ENCODE measurements around the gene TRMT2A. TPM values are rescaled to one million over a fixed set of nuclear protein-coding genes. Genes with fewer than 3 reads are reported as not detected.

TRMT2A gene
- total RNA-seq, 2 experiments from 2014 or later = 98.1 to 140 TPM

- peaks cover 4% of the 10 kb centered on the region for H3K9me3 Mint-ChIP-seq (ENCODE audit: low read depth)
- peaks cover 82% of the 10 kb centered on the region for H3K36me3 Mint-ChIP-seq
- H3K27me3 Mint-ChIP-seq = no peaks in the 10 kb centered on the region
- peak overlapping the region; percentile 88 for H3K27ac Mint-ChIP-seq
- CTCF ChIA-PET = no interaction called here
- DNase-seq = no peak
- H3K4me3 Mint-ChIP-seq = no peak overlapping the region
- peaks cover 78% of the 10 kb centered on the region for H3K4me1 Mint-ChIP-seq
- no peak for ATAC-seq
These were observed 24.6 kb downstream of the TRMT2A start for GRCh38 chr22:20092477-20092854.

- CTCF ChIA-PET = interaction anchor here (0.8 to 2.5 kb wide), 7 partner anchors 9 to 70 kb away, joined by 3 to 13 read pairs (median 4); no protein-coding TSS in a partner anchor
These were observed 25.1 kb downstream of the TRMT2A start for GRCh38 chr22:20091690-20092476.

GRCh38 chr22:20090730-20091240 lies 26.2 kb downstream of the TRMT2A start:
- peak overlapping the region; percentile 13 for H3K4me3 Mint-ChIP-seq
- ATAC-seq (peak; percentile 52), DNase-seq (no peak)
- H3K27me3 Mint-ChIP-seq = no peaks in the 10 kb centered on the region
- CTCF ChIA-PET = interaction anchor here (0.8 to 2.5 kb wide), 9 partner anchors 8 to 148 kb away, joined by 3 to 13 read pairs (median 4); no protein-coding TSS in a partner anchor
- H3K9me3 Mint-ChIP-seq (ENCODE audit: low read depth) = no peaks in the 10 kb centered on the region
- H3K27ac Mint-ChIP-seq = peak overlapping the region; percentile 88
- H3K36me3 Mint-ChIP-seq = peaks cover 80% of the 10 kb centered on the region
- H3K4me1 Mint-ChIP-seq = peaks cover 79% of the 10 kb centered on the region

More at GRCh38 chr22:20091690-20092476, 25.1 kb downstream of the TRMT2A start:
- H3K9me3 Mint-ChIP-seq (ENCODE audit: low read depth) = peaks cover under 1% of the 10 kb centered on the region
- peaks cover 78% of the 10 kb centered on the region for H3K4me1 Mint-ChIP-seq
- peak overlapping the region; percentile 88 for H3K27ac Mint-ChIP-seq
- peak; percentile 62 for DNase-seq
- peak; percentile 59 for ATAC-seq
- H3K27me3 Mint-ChIP-seq = no peaks in the 10 kb centered on the region
- H3K36me3 Mint-ChIP-seq = peaks cover 82% of the 10 kb centered on the region
- H3K4me3 Mint-ChIP-seq = peak overlapping the region; percentile 31

- Mint-ChIP-seq H3K4me1 (peaks cover 75% of the 10 kb centered on the region), H3K4me3 (peak overlapping the region; percentile 13), H3K36me3 (peaks cover 76% of the 10 kb centered on the region), H3K27ac (peak overlapping the region; percentile 88), H3K27me3 (no peaks in the 10 kb centered on the region), H3K9me3 (ENCODE audit: low read depth) (no peaks in the 10 kb centered on the region)
- ATAC-seq (peak; percentile 40), DNase-seq (no peak)
- CTCF ChIA-PET = interaction anchor here (1.3 to 2.5 kb wide), 5 partner anchors 9 to 148 kb away, joined by 3 to 13 read pairs (median 4); no protein-coding TSS in a partner anchor
These were observed 26.9 kb downstream of the TRMT2A start for GRCh38 chr22:20089977-20090729.

GRCh38 chr22:20089226-20089976 lies 27.6 kb downstream of the TRMT2A start:
- no peak for DNase-seq
- Mint-ChIP-seq H3K27ac (peak overlapping the region; percentile 29), H3K36me3 (peaks cover 68% of the 10 kb centered on the region), H3K4me1 (peaks cover 76% of the 10 kb centered on the region), H3K27me3 (no peaks in the 10 kb centered on the region), H3K9me3 (ENCODE audit: low read depth) (no peaks in the 10 kb centered on the region), H3K4me3 (no peak overlapping the region)
- ATAC-seq = no peak
- CTCF ChIA-PET = interaction anchor here (2.1 to 2.5 kb wide), 2 partner anchors 22 to 68 kb away, joined by 6 to 13 read pairs; no protein-coding TSS in a partner anchor

GRCh38 chr22:20088263-20088648 lies 28.8 kb downstream of the TRMT2A start:
- H3K4me3 Mint-ChIP-seq = no peak overlapping the region
- CTCF ChIA-PET = no interaction called here
- peaks cover 76% of the 10 kb centered on the region for H3K4me1 Mint-ChIP-seq
- peaks cover 57% of the 10 kb centered on the region for H3K36me3 Mint-ChIP-seq
- no peak for DNase-seq
- no peak for ATAC-seq
- no peaks in the 10 kb centered on the region for H3K9me3 Mint-ChIP-seq (ENCODE audit: low read depth)
- no peaks in the 10 kb centered on the region for H3K27me3 Mint-ChIP-seq
- no peak overlapping the region for H3K27ac Mint-ChIP-seq

- CTCF ChIA-PET = interaction anchor here (1.1 to 1.8 kb wide), 2 partner anchors 14 to 24 kb away, joined by 5 to 6 read pairs; no protein-coding TSS in a partner anchor
- ATAC-seq (no peak), DNase-seq (no peak)
- Mint-ChIP-seq H3K4me1 (peaks cover 80% of the 10 kb centered on the region), H3K36me3 (peaks cover 57% of the 10 kb centered on the region), H3K27me3 (no peaks in the 10 kb centered on the region), H3K4me3 (no peak overlapping the region), H3K27ac (peak overlapping the region; percentile 71), H3K9me3 (ENCODE audit: low read depth) (no peaks in the 10 kb centered on the region)
These were observed 29.4 kb downstream of the TRMT2A start for GRCh38 chr22:20087319-20088262.

- H3K9me3 Mint-ChIP-seq (ENCODE audit: low read depth) = no peaks in the 10 kb centered on the region
- DNase-seq (no peak), ATAC-seq (no peak)
- no peak overlapping the region for H3K4me3 Mint-ChIP-seq
- H3K4me1 Mint-ChIP-seq = peaks cover 78% of the 10 kb centered on the region
- CTCF ChIA-PET = interaction anchor here (1.1 to 1.9 kb wide), 3 partner anchors 15 to 25 kb away, joined by 4 to 6 read pairs (median 5); no protein-coding TSS in a partner anchor
- peaks cover 49% of the 10 kb centered on the region for H3K36me3 Mint-ChIP-seq
- no peaks in the 10 kb centered on the region for H3K27me3 Mint-ChIP-seq
- peak overlapping the region; percentile 17 for H3K27ac Mint-ChIP-seq
These were observed 30.3 kb downstream of the TRMT2A start for GRCh38 chr22:20086763-20087162.

- Mint-ChIP-seq H3K4me3 (no peak overlapping the region), H3K9me3 (ENCODE audit: low read depth) (no peaks in the 10 kb centered on the region), H3K27ac (no peak overlapping the region), H3K27me3 (no peaks in the 10 kb centered on the region), H3K4me1 (peaks cover 78% of the 10 kb centered on the region), H3K36me3 (peaks cover 42% of the 10 kb centered on the region)
- CTCF ChIA-PET = interaction anchor here (1.1 to 1.9 kb wide), 3 partner anchors 15 to 25 kb away, joined by 4 to 6 read pairs (median 5); no protein-coding TSS in a partner anchor
- DNase-seq (no peak), ATAC-seq (no peak)
These were observed 30.9 kb downstream of the TRMT2A start for GRCh38 chr22:20086101-20086599.

GRCh38 chr22:20085651-20086050 lies 31.4 kb downstream of the TRMT2A start:
- DNase-seq = no peak
- Mint-ChIP-seq H3K27me3 (no peaks in the 10 kb centered on the region), H3K4me1 (peaks cover 78% of the 10 kb centered on the region), H3K27ac (no peak overlapping the region), H3K9me3 (ENCODE audit: low read depth) (no peaks in the 10 kb centered on the region), H3K36me3 (peaks cover 40% of the 10 kb centered on the region), H3K4me3 (no peak overlapping the region)
- no peak for ATAC-seq
- CTCF ChIA-PET = interaction anchor here (1.0 to 1.9 kb wide), 3 partner anchors 16 to 25 kb away, joined by 3 to 5 read pairs (median 4); no protein-coding TSS in a partner anchor

GRCh38 chr22:20084547-20085413 lies 32.2 kb downstream of the TRMT2A start:
- Mint-ChIP-seq H3K4me1 (peaks cover 70% of the 10 kb centered on the region), H3K27ac (no peak overlapping the region), H3K36me3 (peaks cover 33% of the 10 kb centered on the region), H3K9me3 (ENCODE audit: low read depth) (no peaks in the 10 kb centered on the region), H3K4me3 (no peak overlapping the region), H3K27me3 (no peaks in the 10 kb centered on the region)
- ATAC-seq (no peak), DNase-seq (no peak)
- CTCF ChIA-PET = interaction anchor here (0.6 to 1.9 kb wide), 3 partner anchors 16 to 26 kb away, joined by 3 to 4 read pairs (median 3); no protein-coding TSS in a partner anchor

Data from activated CD8-positive, alpha-beta memory T cell treated with anti-CD3 and anti-CD28 coated beads, Interleukin-2, amount 10 ng/mL, durations not matched to agents 7 days and 5 days (primary cell).